ENCODE measurements around the gene UBL7. TPM values are rescaled to one million over a fixed set of nuclear protein-coding genes. Genes with fewer than 3 reads are reported as not detected.

The UBL7 gene
- total RNA-seq, 2 experiments from 2014 or later = 56.6 to 56.8 TPM

DNA sequence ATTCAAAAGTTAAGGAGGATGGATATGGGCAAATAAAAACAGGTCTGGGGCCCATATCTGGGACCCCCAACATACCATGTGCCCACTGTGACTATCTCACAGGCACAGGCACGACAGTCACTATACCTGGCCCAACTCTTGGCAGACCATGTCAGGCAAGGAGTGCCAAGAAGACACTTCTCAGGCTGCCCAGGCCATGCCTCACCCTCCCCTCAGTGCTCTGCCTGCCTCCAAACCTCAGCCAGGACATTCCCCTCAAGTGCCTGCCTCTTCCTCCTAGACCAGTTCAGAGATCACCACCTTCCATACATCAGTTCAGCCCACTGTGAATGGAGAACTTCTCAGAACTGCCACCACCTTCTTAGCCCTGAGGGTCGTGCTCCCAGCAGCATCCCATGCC lies 22.8 kb downstream of the UBL7 start:
- no peaks in the 10 kb centered on the region for H3K36me3 Mint-ChIP-seq
- no peak for DNase-seq
- H3K4me3 Mint-ChIP-seq = no peak overlapping the region
- H3K4me1 Mint-ChIP-seq = peaks cover 38% of the 10 kb centered on the region
- H3K27me3 Mint-ChIP-seq = no peaks in the 10 kb centered on the region
- no peaks in the 10 kb centered on the region for H3K9me3 Mint-ChIP-seq
- H3K27ac Mint-ChIP-seq = peak overlapping the region; percentile 32

DNA sequence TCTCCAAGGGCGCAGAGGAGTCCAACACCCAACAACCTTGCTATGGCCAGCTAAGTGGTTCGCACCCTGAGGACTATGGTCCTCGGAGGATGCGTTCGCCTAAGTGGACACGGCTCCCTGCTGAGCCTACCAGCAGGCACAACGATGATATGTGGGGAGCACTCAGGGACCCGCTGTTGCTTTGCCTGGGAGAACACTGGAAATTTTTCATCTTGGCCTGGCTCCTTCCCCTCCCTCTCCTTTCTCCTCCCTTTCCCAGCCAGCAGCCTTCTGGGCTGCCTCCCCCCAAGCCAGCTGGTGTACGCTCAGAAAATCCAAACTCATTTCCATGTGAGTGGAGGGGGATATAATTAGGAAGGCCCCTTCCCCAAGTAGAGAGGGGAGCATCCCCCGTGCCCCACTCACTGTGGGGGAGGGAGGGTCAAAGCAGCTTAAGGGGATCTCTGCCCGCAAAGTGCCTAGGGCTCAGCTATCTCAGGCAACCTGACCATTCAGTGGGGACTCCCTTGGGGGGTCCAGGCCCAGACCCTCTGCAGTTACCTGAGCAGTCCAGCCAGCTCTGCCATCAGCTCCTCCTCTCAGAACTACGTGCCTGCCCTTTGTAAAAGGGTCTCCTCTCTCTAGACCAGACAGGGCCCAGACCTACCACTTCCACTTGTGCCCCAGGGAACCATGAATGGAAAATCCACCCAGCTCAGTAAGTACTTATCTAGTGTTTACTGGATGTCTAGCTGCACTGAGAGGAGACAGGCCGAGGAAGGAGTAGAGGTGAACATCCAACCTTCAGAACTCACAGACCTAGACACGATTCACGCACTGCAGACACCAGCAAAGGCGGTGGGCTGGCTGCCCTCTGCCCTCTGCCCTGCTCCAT lies 26.5 kb downstream of the UBL7 start:
- H3K4me1 Mint-ChIP-seq = peaks cover 63% of the 10 kb centered on the region
- H3K27me3 Mint-ChIP-seq = no peaks in the 10 kb centered on the region
- DNase-seq = no peak
- no peaks in the 10 kb centered on the region for H3K9me3 Mint-ChIP-seq
- peak overlapping the region; percentile 83 for H3K27ac Mint-ChIP-seq
- peak overlapping the region; percentile 84 for H3K4me3 Mint-ChIP-seq
- peaks cover 32% of the 10 kb centered on the region for H3K36me3 Mint-ChIP-seq

DNA sequence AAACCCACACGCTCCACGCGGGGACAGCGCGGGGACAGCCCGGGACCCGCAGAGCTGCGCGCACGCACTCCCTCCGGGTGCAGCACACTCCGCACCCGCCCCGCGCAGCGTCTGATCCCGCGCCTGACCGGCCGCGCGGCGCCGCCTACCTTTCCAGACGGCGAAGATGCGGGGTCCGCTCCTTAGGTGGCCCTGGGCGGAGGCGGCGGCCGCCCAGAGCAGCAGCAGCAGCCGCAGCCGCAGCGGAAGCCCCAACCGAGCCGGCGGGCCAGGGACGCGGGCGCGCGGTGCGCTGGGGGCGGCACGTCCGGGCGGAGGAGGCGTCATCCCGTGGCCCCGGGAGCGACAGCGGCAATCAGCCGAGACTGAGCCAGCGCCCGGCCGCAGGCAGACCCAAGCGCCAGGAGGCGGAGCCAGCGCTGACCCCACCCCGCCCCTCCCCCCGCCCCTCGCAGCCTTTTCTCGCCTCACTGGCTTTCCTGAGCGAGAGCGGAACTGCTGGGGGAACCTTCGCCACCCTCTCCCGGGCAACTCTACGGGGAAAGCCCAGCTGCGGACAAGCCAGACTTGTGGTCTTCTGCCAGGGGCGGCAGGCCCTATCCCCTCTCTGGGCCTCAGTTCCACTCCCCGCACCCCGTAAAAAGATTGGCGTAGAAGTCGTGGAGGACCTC lies 27.2 kb downstream of the UBL7 start, which contains the start of gene SEMA7A:
SEMA7A (minus strand) TSS at position 367 of the 671 bp plus-strand sequence; CDS start at position 327, 40 bp downstream.
- peak; percentile 87 for DNase-seq

DNA sequence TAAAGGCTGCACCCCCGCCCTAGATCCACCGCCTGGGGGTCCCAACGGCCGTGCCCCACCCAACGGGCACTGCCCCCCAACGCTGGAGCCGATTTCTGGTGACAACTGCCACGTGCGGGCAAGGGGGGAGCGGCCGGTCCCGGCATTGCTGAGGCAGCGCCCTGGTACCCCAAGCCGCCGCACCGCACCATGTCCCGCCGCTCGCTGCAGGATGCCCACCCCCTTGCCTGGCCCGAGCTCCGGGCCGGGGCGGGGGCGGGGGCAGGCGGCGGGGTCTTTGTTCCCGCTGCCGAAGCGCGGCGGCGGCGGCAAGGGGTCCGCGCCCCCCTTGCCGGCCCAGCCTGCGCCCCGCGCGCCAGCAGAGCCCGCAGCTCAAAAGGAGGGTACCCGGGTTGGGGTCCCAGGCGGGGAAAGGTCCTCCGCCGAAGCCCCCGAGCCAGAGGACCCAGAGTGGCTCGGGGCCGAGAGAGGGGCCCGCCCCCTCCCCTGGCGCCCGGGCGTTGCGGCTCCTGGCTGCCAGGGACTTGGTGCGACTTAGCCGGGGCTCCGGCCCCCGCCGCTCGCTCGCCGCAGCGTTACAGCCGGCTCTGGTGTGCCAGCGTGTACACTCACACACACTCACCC lies 27.9 kb downstream of the UBL7 start:
- Mint-ChIP-seq H3K4me3 (peak overlapping the region; percentile 94), H3K27ac (peak overlapping the region; percentile 88), H3K9me3 (no peaks in the 10 kb centered on the region), H3K36me3 (peaks cover 38% of the 10 kb centered on the region), H3K4me1 (peaks cover 67% of the 10 kb centered on the region), H3K27me3 (no peaks in the 10 kb centered on the region)
- peak; percentile 25 for DNase-seq

More for the DNA sequence above, 27.2 kb downstream of the UBL7 start, which contains the start of gene SEMA7A:
- H3K27me3 Mint-ChIP-seq = no peaks in the 10 kb centered on the region
- H3K4me3 Mint-ChIP-seq = peak within 1 kb of the TSS; percentile 94
- peaks cover 32% of the 10 kb centered on the region for H3K36me3 Mint-ChIP-seq
- H3K27ac Mint-ChIP-seq = peak within 1 kb of the TSS; percentile 88
- H3K9me3 Mint-ChIP-seq = no peaks in the 10 kb centered on the region
- peaks cover 68% of the 10 kb centered on the region for H3K4me1 Mint-ChIP-seq

DNA sequence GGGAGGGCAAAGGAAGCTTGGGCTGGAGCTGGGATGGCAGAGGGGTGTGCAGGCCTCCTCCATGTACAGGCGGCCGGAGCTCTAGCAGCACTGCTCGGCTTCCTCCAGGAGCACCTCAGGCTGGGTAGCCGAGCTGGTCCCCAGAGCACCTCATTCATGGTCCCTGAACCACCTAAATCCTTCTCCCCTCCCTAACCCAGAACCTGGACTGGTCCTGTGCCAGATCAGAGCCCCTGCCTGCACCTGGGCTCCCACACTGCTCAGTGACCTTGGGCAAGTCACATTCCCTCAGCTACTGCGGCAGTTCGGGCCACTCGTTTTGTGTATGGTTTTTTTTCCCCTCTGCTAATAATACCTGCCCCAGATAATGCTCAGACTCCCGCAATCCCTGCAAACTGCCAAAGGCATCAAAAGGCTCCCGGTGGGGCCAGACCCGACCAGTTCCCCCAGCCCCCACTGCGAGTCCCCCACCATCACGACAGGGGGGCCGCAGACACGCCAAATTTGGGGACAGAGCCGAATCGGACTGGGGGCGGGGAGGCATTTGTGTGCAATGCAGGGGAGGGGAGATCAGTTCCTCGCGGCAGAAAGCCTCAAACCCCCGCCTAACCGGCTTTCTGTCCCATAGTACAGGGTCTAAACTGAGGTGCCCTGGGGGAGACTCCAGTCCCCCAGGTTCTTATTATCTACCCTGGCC lies 28.5 kb downstream of the UBL7 start:
- no peaks in the 10 kb centered on the region for H3K9me3 Mint-ChIP-seq
- DNase-seq = no peak
- peak overlapping the region; percentile 94 for H3K4me3 Mint-ChIP-seq
- peaks cover 44% of the 10 kb centered on the region for H3K36me3 Mint-ChIP-seq
- peaks cover 73% of the 10 kb centered on the region for H3K4me1 Mint-ChIP-seq
- H3K27me3 Mint-ChIP-seq = no peaks in the 10 kb centered on the region
- peak overlapping the region; percentile 88 for H3K27ac Mint-ChIP-seq

DNA sequence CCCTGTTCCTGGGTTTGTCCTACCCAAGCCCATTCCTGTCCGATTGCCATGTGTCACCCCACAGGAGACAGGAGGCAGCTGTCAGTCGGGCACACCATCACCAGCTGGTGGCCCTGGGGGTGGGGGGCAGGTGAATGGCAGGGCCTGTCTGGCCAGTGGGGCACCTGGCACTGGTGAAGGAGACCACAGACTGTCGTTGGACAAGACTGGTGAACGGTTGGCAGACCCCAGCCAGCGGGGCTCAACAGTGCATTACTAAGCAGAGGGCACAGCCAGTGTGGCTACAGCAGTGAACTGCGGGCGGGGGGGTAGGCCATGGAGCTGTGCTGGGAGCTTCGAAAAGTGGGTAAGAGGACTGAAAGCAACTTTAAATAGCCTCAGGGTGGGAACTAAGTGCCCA lies 29.3 kb downstream of the UBL7 start:
- Mint-ChIP-seq H3K4me1 (peaks cover 74% of the 10 kb centered on the region), H3K27ac (peak overlapping the region; percentile 88), H3K27me3 (no peaks in the 10 kb centered on the region), H3K9me3 (no peaks in the 10 kb centered on the region), H3K36me3 (peaks cover 51% of the 10 kb centered on the region), H3K4me3 (peak overlapping the region; percentile 94)
- DNase-seq = peak; percentile 38

DNA sequence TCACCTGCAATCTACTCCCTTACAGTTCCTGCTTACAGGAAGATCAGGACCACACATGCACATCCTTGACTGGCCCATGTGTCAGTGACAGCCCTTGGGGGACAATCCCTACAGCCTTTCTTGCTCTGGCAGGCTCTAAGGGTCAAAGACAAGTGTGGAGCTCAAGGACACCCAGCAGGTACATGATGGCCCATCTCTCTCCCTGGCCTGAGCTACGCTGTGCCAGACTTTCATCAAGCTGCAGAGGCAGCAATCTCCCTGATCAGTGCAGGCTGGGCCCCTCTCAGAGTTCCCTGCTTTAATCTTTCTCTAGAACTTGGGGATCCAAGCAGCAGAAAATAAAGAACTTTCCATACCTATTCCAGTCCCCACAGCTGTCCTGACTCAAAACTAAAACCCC lies 29.8 kb downstream of the UBL7 start:
- H3K4me1 Mint-ChIP-seq = peaks cover 74% of the 10 kb centered on the region
- H3K4me3 Mint-ChIP-seq = peak overlapping the region; percentile 94
- H3K36me3 Mint-ChIP-seq = peaks cover 55% of the 10 kb centered on the region
- no peaks in the 10 kb centered on the region for H3K9me3 Mint-ChIP-seq
- H3K27me3 Mint-ChIP-seq = no peaks in the 10 kb centered on the region
- peak overlapping the region; percentile 88 for H3K27ac Mint-ChIP-seq
- no peak for DNase-seq

DNA sequence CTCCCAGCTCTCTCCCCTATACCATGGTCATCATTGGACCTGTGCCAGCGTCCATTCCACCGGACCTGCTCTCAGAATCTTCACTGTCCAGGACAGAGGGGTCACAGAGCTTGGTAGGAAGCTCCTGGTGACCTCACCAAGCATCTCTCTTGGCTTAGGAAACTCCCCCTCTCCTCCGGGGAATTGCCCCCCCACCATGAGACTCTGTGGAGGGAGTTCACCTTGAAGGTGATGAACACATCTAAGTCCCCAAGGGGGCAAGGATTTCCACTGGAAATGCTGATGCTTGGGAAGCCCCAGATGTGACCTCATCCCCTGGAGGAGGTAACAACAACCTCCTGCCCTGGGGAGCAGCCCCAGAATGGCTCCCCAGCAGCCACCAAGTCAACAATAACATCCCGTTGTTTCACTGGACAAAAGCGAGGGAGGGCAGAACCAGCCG lies 30.4 kb downstream of the UBL7 start:
- H3K9me3 Mint-ChIP-seq = no peaks in the 10 kb centered on the region
- peaks cover 73% of the 10 kb centered on the region for H3K4me1 Mint-ChIP-seq
- peak overlapping the region; percentile 88 for H3K27ac Mint-ChIP-seq
- no peak for DNase-seq
- no peaks in the 10 kb centered on the region for H3K27me3 Mint-ChIP-seq
- peak overlapping the region; percentile 94 for H3K4me3 Mint-ChIP-seq
- H3K36me3 Mint-ChIP-seq = peaks cover 55% of the 10 kb centered on the region

DNA sequence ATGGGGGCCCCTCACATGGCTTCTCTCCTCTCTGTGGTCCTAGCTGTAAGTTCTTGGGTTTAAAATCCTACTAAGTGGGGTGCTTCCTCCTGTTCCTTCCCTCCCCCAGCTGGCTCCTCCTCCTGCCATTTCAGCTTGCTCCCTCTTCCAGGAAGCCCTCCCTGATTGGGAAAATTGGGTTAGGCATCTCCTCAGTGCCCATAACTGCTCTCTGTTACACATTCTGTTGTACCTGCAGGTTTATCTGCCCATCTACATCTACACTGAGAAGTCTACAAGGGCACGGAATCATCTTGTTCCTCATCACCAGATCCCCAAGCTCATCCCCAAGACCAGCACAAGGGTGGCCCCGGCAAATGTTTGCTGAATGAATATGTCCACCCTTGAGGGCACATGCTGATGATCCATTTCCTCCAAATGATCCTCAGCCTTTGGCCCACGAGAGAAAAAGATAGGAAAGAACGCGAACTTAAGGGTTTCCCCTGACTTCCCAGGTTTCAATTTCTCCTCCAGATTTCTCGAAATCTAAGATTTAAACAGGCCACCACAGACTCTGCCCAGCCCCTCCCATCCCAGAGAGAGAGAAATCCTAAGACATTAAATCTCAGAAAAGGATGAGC lies 31.1 kb downstream of the UBL7 start:
- Mint-ChIP-seq H3K27me3 (no peaks in the 10 kb centered on the region), H3K9me3 (no peaks in the 10 kb centered on the region), H3K4me3 (peak overlapping the region; percentile 94), H3K4me1 (peaks cover 70% of the 10 kb centered on the region), H3K36me3 (peaks cover 55% of the 10 kb centered on the region), H3K27ac (peak overlapping the region; percentile 88)
- DNase-seq = no peak

DNA sequence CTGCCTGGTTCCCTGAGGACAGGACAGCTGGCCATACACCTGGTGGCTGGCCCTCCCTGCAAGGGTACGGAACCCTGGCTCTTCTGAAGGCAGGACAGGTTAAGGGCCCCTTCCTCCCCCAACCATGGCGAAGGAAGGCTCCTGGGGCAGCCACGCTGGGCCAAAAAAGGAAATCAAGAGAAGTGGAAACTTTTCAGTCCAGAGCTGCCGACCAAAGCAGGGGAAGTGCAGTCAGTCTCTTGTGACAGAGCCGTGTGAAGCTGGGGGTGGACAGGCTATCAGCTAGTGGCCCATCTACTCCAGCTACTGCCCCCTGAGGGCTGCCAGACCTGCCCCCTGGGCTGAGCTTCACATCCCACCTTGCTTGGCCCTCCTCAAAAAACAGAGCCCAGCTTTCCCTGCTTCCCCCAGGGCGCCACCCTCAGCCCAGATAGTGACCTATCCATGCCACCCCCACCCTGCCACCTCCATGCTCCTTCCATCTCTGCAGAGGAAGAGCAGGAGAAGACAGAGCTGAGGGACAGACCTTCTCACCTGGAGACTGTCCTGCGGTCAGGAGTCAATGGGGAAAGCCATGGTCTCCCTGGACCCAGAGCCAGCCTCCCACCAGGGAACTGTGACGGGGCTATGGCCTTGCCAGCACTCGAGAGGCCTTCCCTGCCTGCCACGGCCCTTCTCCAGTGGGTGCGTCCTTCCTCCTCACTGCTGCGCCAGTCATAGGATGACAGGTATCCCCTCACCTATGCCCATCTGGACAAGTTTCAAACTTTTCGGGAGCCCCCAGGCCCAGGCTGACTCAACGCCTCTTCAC lies 31.8 kb downstream of the UBL7 start:
- no peak for DNase-seq
- Mint-ChIP-seq H3K4me3 (peak overlapping the region; percentile 94), H3K36me3 (peaks cover 59% of the 10 kb centered on the region), H3K27me3 (no peaks in the 10 kb centered on the region), H3K9me3 (no peaks in the 10 kb centered on the region), H3K4me1 (peaks cover 68% of the 10 kb centered on the region), H3K27ac (peak overlapping the region; percentile 88)

DNA sequence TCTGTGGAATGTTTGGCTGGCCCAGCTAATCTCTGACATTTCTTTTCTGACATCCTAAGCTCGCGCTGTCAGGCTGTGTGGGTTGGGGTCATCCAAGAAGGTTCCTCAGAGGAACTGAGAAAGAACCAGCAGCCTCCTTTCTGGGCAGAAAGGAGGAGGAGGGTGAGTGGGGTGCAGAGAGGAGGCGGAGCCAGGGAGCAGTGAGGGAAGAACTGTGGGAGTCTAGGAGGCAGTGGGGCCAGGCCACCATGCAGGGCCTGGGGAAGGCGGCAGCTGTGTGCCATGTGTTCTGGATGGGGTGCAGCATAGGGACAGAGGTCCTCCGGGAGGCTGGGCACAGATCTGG lies 32.5 kb downstream of the UBL7 start:
- no peak for DNase-seq
- H3K4me3 Mint-ChIP-seq = peak overlapping the region; percentile 42
- no peaks in the 10 kb centered on the region for H3K27me3 Mint-ChIP-seq
- H3K27ac Mint-ChIP-seq = peak overlapping the region; percentile 82
- H3K9me3 Mint-ChIP-seq = no peaks in the 10 kb centered on the region
- peaks cover 64% of the 10 kb centered on the region for H3K36me3 Mint-ChIP-seq
- H3K4me1 Mint-ChIP-seq = peaks cover 74% of the 10 kb centered on the region

DNA sequence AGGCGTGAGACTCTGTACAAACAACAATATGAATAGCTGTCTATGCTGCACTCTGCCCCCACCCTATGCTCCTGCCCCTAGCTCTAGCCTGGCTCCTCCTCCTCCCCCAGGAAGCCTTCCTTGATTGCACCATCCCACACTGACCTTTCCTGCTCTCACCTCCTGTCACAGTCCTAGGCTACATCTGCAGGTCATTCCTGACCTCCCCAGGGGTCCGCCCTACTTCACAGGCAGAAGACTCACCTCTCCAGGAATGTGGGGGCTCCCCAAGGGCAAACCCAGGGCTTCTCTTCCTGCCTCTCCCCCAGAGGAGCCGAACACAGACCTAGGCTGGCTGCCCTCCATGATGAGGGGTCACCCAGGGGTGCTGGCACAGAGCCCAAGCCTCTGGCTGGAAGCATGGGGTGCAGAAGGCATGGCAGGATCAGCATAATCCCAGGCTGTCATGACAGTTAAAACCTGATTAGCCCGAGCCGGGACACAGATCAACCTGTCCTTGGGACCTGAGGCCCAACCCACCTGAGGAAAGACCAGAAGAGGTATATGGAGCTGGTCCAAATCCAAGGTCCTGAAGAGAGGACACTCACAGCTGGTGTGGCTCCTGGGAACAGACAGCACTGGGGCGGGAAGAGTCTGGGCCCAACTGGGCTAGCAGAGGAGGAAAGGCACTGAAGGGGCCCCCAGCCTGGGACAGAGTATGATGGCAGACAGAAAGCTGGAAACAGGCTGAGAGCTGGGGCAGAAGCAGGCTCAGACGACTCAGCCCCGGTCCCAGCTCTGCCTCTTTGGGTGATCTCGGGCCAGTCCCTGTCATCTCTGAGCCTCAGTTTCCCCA lies 33.1 kb downstream of the UBL7 start:
- H3K27me3 Mint-ChIP-seq = no peaks in the 10 kb centered on the region
- peaks cover 75% of the 10 kb centered on the region for H3K4me1 Mint-ChIP-seq
- no peak for DNase-seq
- H3K36me3 Mint-ChIP-seq = peaks cover 64% of the 10 kb centered on the region
- peak overlapping the region; percentile 42 for H3K4me3 Mint-ChIP-seq
- no peaks in the 10 kb centered on the region for H3K9me3 Mint-ChIP-seq
- H3K27ac Mint-ChIP-seq = peak overlapping the region; percentile 80

Data from activated naive CD8-positive, alpha-beta T cell treated with anti-CD3 and anti-CD28 coated beads for 36 hours (primary cell).